Suprapubic skin (tissue), 3 donors: ENCODE data around the gene OTOG.

Source experiments
- CTCF ChIP-seq, 2 donors: fragments of 200-600 bp in 1 of 2; fragments of 450-650 bp in 1 of 2; sonication (generic) in 1 of 2; IDR thresholded peaks; one replicate each; pipeline ENCODE4 v1.5.1; 2016 to 2019; ENCODE audit warnings: antibody characterized with exemption in 2 of 2, mild to moderate bottlenecking in 1 of 2, moderate library complexity in 1 of 2
- EP300 ChIP-seq: sonication (generic); formaldehyde crosslinking; IDR thresholded peaks from one replicate; pipeline ENCODE4 v1.6.1; 2017; ENCODE audit warnings: antibody characterized with exemption
- POLR2A ChIP-seq, 2 donors: fragments of 450-650 bp; IDR thresholded peaks; one replicate each; pipeline ENCODE4 v1.6.1; 2017; ENCODE audit warnings: antibody characterized with exemption in 2 of 2, mild to moderate bottlenecking in 2 of 2, moderate library complexity in 2 of 2

GRCh38 chr11:17505146-17505545 lies 41.9 kb upstream of the OTOG start:
- no peak for TF ChIP-seq CTCF (IDR thresholded peaks at IDR 0.05)
- TF ChIP-seq EP300 = no peak
- no peak for TF ChIP-seq POLR2A (IDR thresholded peaks at IDR 0.05)
